ENCODE measurements around the gene ELMO3.

Gene ELMO3

DNA sequence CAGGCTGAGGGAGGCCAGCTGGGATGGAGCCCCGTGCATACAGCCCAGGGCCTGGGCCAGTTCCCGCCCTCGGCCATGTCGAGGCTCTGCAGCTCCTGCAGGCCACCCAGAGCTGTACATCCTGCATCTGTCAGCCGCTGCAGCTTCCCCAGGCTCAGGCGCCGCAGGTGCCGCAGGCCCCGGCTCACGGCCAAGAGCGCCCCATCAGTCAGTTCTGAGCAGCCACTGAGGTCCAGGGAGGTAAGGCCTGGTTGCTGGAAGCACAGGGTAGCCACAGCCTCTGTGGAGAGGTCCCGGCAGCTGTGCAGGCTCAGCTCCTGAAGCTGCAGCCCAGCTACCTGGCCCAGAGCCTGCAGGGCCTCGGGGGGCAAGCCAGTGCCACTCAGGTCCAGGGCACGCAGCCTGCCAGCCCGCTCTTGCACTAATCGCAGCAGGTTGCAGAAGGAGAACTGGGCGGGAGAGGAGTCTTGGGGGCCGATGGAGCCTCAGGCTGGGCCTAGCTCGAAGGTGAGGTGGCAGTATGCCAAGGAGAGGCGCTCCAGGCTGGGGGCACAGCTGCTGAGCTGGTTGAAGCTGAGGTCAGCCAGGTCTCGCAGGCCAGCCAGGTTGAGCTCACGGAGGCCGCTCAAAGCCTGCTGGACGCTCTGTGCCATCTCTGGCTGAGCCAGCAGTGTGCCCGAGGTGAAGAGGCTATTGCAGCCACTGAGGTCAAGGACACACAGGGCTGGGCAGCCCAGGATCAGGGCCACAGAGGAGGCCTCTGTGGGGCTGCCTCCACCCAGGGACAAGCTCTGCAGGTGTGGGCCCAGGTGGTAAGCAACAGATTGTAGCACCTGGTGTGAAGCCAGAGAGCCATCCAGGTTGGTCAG, 11.4 kb downstream of the ELMO3 start:
- TF ChIP-seq, protein P1, sequence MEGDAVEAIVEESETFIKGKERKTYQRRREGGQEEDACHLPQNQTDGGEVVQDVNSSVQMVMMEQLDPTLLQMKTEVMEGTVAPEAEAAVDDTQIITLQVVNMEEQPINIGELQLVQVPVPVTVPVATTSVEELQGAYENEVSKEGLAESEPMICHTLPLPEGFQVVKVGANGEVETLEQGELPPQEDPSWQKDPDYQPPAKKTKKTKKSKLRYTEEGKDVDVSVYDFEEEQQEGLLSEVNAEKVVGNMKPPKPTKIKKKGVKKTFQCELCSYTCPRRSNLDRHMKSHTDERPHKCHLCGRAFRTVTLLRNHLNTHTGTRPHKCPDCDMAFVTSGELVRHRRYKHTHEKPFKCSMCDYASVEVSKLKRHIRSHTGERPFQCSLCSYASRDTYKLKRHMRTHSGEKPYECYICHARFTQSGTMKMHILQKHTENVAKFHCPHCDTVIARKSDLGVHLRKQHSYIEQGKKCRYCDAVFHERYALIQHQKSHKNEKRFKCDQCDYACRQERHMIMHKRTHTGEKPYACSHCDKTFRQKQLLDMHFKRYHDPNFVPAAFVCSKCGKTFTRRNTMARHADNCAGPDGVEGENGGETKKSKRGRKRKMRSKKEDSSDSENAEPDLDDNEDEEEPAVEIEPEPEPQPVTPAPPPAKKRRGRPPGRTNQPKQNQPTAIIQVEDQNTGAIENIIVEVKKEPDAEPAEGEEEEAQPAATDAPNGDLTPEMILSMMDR (IDR thresholded peaks at IDR 0.05; ENCODE audit: low read depth, low read length), result no peak
- no peak for TF ChIP-seq EZH2phosphoT487 (IDR thresholded peaks at IDR 0.05; ENCODE audit: low read depth)
- H3K9ac ChIP-seq (ENCODE audit: low read length), result no peak overlapping the region
- no peak overlapping the region for H3K4me3 ChIP-seq (ENCODE audit: low read length)
- 0 out of 2 replicates have a peak, but pooled peaks cover 3% of the 10 kb centered on the region for H4K20me1 ChIP-seq (ENCODE audit: insufficient read depth, low read length)
- no peaks in the 10 kb centered on the region for H3K4me1 ChIP-seq (ENCODE audit: low read length)
- no peaks in the 10 kb centered on the region for H3K36me3 ChIP-seq (replicated peaks; ENCODE audit: low read depth, low read length)
- H3K27ac ChIP-seq (ENCODE audit: low read length), result no peak overlapping the region
- H3K9me3 ChIP-seq (ENCODE audit: insufficient read depth, low read length), result no peaks in the 10 kb centered on the region
- H3K79me2 ChIP-seq (ENCODE audit: low read length), result no peaks in the 10 kb centered on the region
- no peak overlapping the region for H3K4me2 ChIP-seq (ENCODE audit: low read length)
- H2AFZ ChIP-seq (ENCODE audit: low read depth, low read length), result no peak overlapping the region
- H3K27me3 ChIP-seq (ENCODE audit: low read depth, low read length), result no peaks in the 10 kb centered on the region

DNA sequence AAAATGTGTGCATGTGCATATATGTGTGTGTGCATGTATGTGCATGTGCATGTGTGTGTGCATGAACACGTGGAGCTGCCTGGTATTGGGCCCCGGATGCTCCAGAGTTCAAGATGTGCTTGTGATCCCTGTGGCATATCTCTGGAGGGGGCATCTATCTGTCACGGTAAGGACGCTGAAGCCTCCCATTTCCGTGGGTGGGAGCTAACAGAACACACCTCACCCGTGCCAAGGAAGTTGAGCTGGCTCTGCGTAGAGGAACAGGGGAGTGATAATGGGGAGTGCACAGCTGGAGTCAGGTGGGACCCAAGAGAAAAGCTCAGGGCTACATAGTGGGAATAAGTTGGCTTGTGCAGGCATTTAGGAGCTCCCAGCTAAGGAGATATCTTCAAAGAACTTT, 12.7 kb downstream of the ELMO3 start:
- H3K9ac ChIP-seq (ENCODE audit: low read length), result no peak overlapping the region
- TF ChIP-seq EZH2phosphoT487 (IDR thresholded peaks at IDR 0.05; ENCODE audit: low read depth), result no peak
- TF ChIP-seq, protein P1 (IDR thresholded peaks at IDR 0.05; ENCODE audit: low read depth, low read length), result no peak
- no peak overlapping the region for H3K4me2 ChIP-seq (ENCODE audit: low read length)
- H3K36me3 ChIP-seq (replicated peaks; ENCODE audit: low read depth, low read length), result no peaks in the 10 kb centered on the region
- H3K79me2 ChIP-seq (ENCODE audit: low read length), result no peaks in the 10 kb centered on the region
- no peaks in the 10 kb centered on the region for H3K4me1 ChIP-seq (ENCODE audit: low read length)
- H3K4me3 ChIP-seq (ENCODE audit: low read length), result no peak overlapping the region
- H4K20me1 ChIP-seq (ENCODE audit: insufficient read depth, low read length), result no peaks in the 10 kb centered on the region
- no peak overlapping the region for H2AFZ ChIP-seq (ENCODE audit: low read depth, low read length)
- H3K9me3 ChIP-seq (ENCODE audit: insufficient read depth, low read length), result no peaks in the 10 kb centered on the region
- H3K27ac ChIP-seq (ENCODE audit: low read length), result no peak overlapping the region
- H3K27me3 ChIP-seq (ENCODE audit: low read depth, low read length), result no peaks in the 10 kb centered on the region

DNA sequence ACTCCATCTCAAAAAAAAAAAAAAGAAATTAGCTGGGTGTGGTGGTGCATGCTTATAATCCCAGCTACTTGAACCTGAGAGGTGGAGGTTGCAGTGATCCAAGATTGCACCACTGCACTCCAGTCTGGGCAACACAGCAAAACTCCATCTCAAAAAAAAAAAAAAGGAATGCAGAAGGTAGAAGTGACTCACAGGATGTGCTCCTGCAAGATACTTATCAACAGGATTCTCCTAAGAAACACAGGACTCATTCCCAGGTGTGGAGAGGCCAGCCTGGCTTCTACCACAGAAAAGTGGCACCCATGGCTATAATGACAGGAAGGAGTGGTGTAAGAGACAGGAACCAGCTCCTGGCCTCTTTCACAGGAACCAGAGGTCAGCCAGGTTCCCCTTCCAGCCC, 13.8 kb downstream of the ELMO3 start:
- H3K4me3 ChIP-seq (ENCODE audit: low read length), result no peak overlapping the region
- no peaks in the 10 kb centered on the region for H3K9me3 ChIP-seq (ENCODE audit: insufficient read depth, low read length)
- no peaks in the 10 kb centered on the region for H3K27me3 ChIP-seq (ENCODE audit: low read depth, low read length)
- no peak overlapping the region for H3K9ac ChIP-seq (ENCODE audit: low read length)
- H3K4me1 ChIP-seq (ENCODE audit: low read length), result no peaks in the 10 kb centered on the region
- TF ChIP-seq, protein P1 (IDR thresholded peaks at IDR 0.05; ENCODE audit: low read depth, low read length), result no peak
- no peak for TF ChIP-seq EZH2phosphoT487 (IDR thresholded peaks at IDR 0.05; ENCODE audit: low read depth)
- no peaks in the 10 kb centered on the region for H4K20me1 ChIP-seq (ENCODE audit: insufficient read depth, low read length)
- no peak overlapping the region for H2AFZ ChIP-seq (ENCODE audit: low read depth, low read length)
- no peaks in the 10 kb centered on the region for H3K79me2 ChIP-seq (ENCODE audit: low read length)
- no peak overlapping the region for H3K27ac ChIP-seq (ENCODE audit: low read length)
- H3K4me2 ChIP-seq (ENCODE audit: low read length), result no peak overlapping the region
- H3K36me3 ChIP-seq (replicated peaks; ENCODE audit: low read depth, low read length), result no peaks in the 10 kb centered on the region

DNA sequence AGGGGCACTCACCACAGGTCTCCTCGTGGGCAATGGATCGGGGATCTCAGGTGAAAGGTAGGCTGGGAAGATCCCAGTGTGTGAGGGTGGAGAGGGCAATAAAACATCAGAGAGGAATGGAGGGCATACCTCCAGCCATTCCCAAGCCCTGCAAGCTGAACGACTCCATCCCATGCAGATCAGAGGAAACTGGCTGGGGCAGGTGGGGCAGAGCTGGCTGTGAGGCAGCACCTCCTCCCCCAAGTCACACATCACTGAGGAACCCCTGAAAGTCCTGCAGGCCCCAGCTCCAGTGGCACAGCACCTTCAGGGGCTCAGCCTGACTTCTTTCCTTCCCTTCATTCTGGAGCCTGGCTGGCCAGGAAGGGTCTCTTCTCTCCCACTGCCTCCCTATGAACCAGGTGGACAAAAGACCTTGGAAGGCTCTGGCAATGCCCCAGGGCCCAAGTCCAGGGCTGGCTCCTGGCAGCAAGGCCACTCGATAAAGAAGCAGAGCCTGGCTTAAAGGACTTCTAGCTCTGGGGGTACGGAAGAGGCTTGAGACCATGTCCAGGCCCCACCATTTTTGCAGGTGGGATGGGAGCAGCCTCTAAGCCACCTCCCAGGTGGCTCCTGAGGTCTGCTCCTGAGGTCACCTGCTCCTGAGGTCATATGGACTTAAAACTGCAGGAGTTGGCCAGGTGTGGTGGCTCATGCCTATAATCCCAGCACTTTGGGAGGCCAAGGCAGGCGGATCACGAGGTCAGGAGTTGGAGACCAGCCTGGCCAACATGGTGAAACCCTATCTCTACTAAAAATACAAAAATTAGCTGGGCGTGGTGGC, 14.5 kb downstream of the ELMO3 start:
- Histone ChIP-seq H3K79me2 (ENCODE audit: low read length) (no peaks in the 10 kb centered on the region), H3K9me3 (ENCODE audit: insufficient read depth, low read length) (no peaks in the 10 kb centered on the region), H3K27ac (ENCODE audit: low read length) (no peak overlapping the region), H3K4me2 (ENCODE audit: low read length) (no peak overlapping the region), H2AFZ (ENCODE audit: low read depth, low read length) (no peak overlapping the region), H3K27me3 (ENCODE audit: low read depth, low read length) (no peaks in the 10 kb centered on the region), H3K36me3 (replicated peaks; ENCODE audit: low read depth, low read length) (no peaks in the 10 kb centered on the region), H3K4me1 (ENCODE audit: low read length) (no peaks in the 10 kb centered on the region), H3K4me3 (ENCODE audit: low read length) (no peak overlapping the region), H4K20me1 (ENCODE audit: insufficient read depth, low read length) (no peaks in the 10 kb centered on the region), H3K9ac (ENCODE audit: low read length) (no peak overlapping the region)
- TF ChIP-seq, protein P1 (IDR thresholded peaks at IDR 0.05; ENCODE audit: low read depth, low read length), result no peak
- no peak for TF ChIP-seq EZH2phosphoT487 (IDR thresholded peaks at IDR 0.05; ENCODE audit: low read depth)

Measured in OCI-LY3 (cell line).